Raji (cell line): ENCODE measurements around the gene CFAP299.

Experiments
- POLR2A ChIP-seq: IDR thresholded peaks from 2 replicates; pipeline ENCODE4 v1.6.1; 2011; ENCODE audit warnings: low read depth, low read length, control low read depth; ENCODE audit not compliant: insufficient read depth

The CFAP299 gene

GRCh38 chr4:80335554-80336358 is at the start of gene CFAP299:
Gene CFAP299, plus strand, starts transcription at chr4:80335730.
- TF ChIP-seq POLR2A = no peak

- TF ChIP-seq POLR2A = no peak
These were observed 49.1 kb upstream of the CFAP299 start for GRCh38 chr4:80286451-80286850.

- TF ChIP-seq POLR2A = no peak
These were observed 41.3 kb upstream of the CFAP299 start for GRCh38 chr4:80294206-80294605.

- no peak for TF ChIP-seq POLR2A
These were observed 40.2 kb upstream of the CFAP299 start for GRCh38 chr4:80295336-80295735.

GRCh38 chr4:80295826-80296225 is 39.7 kb upstream of the CFAP299 start:
- TF ChIP-seq POLR2A = no peak

GRCh38 chr4:80301884-80302283 is 33.6 kb upstream of the CFAP299 start:
- no peak for TF ChIP-seq POLR2A

- TF ChIP-seq POLR2A = no peak
These were observed 32.8 kb upstream of the CFAP299 start for GRCh38 chr4:80302616-80303223.

- TF ChIP-seq POLR2A = no peak
These were observed 30.1 kb upstream of the CFAP299 start for GRCh38 chr4:80305466-80305865.

GRCh38 chr4:80306260-80306659 is 29.3 kb upstream of the CFAP299 start:
- TF ChIP-seq POLR2A = no peak

GRCh38 chr4:80307183-80307735 is 28.3 kb upstream of the CFAP299 start:
- no peak for TF ChIP-seq POLR2A

GRCh38 chr4:80307774-80308465 is 27.6 kb upstream of the CFAP299 start:
- no peak for TF ChIP-seq POLR2A

GRCh38 chr4:80308466-80308822 is 27.1 kb upstream of the CFAP299 start:
- TF ChIP-seq POLR2A = no peak

- TF ChIP-seq POLR2A = no peak
These were observed 26.1 kb upstream of the CFAP299 start for GRCh38 chr4:80309294-80310004.

GRCh38 chr4:80311130-80311529 is 24.4 kb upstream of the CFAP299 start:
- no peak for TF ChIP-seq POLR2A

GRCh38 chr4:80312124-80312523 is 23.4 kb upstream of the CFAP299 start:
- TF ChIP-seq POLR2A = no peak
